ENCODE data around the gene RNF152. TPM values are rescaled to one million over a fixed set of nuclear protein-coding genes. Genes with fewer than 3 reads are reported as not detected.

The RNF152 gene
- total and polyA plus RNA-seq, 3 experiments from 2014 or later, result 0.13 to 0.38 TPM; not detected in 1

DNA sequence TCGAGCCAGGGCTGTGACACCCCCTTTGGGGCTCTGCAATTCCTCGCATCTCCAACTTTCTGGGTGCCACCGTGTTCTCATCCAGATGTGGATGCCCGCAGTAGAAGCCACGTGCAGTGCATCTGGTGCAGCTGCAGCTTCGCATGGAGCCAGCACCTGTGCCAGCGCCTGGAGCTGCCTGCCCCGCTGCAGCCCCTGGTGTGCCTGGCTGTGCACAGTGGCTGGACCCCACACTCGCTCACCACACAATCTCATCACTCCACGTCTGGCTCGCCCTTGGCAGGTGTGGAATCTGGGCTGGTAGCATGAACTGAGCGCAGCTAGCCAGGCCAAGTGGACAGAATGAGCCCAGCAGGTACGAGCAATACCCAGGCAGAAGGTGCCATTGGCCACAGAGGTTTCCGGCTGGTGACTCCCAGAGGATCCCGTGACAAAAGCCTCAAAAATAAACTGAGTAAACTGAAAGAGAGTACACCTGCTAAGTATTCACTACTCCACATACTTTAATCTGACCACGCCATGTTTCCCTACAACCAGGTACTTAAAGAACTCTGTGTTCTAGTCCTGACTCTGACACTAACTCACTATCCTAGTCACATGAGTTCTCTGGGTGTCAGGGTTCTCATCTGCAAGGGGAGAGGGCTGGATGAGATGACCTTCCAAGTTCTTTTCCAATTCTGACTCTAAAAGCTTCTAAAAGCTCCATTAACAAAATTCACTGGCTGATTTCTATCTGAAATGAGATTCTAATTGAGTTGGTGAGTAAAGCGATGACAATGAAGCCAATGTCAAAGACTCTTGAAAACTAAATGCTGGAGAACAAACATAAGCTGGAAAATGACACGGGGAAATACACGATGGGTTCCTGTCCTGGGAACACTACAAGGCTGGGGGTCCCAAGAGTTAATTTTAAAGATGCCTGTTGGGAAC, 37.1 kb downstream of the RNF152 start:
- no peaks in the 10 kb centered on the region for H3K36me3 Mint-ChIP-seq
- Histone ChIP-seq H3K9me3 (ENCODE audit: low read length) (no peaks in the 10 kb centered on the region), H3K27me3 (ENCODE audit: insufficient read depth, low read length, poor library complexity, severe bottlenecking) (no peaks in the 10 kb centered on the region), H3K27ac (ENCODE audit: low read depth, low read length) (no peak overlapping the region), H3K4me1 (ENCODE audit: insufficient read depth, low read length) (no peaks in the 10 kb centered on the region), H3K36me3 (ENCODE audit: insufficient read depth, low read length) (no peaks in the 10 kb centered on the region), H3K4me3 (ENCODE audit: low read length) (no peak overlapping the region)
- peaks cover 6 to 7% of the 10 kb centered on the region in 2 donors for H3K27me3 Mint-ChIP-seq
- no peak overlapping the region for H3K4me3 Mint-ChIP-seq
- POLR2A ChIA-PET, result no interaction called here
- no peak for DNase-seq
- no peaks in the 10 kb centered on the region for H3K9me3 Mint-ChIP-seq
- CTCF ChIA-PET, result no interaction called here
- H3K27ac Mint-ChIP-seq, result no peak overlapping the region
- H3K4me1 Mint-ChIP-seq, result no peaks in the 10 kb centered on the region

GRCh38 chr18:61854578-61855448, 38.0 kb downstream of the RNF152 start:
- Histone ChIP-seq H3K4me3 (ENCODE audit: low read length) (no peak overlapping the region), H3K27ac (ENCODE audit: low read depth, low read length) (no peak overlapping the region), H3K9me3 (ENCODE audit: low read length) (no peaks in the 10 kb centered on the region), H3K36me3 (ENCODE audit: insufficient read depth, low read length) (no peaks in the 10 kb centered on the region), H3K27me3 (ENCODE audit: insufficient read depth, low read length, poor library complexity, severe bottlenecking) (no peaks in the 10 kb centered on the region), H3K4me1 (ENCODE audit: insufficient read depth, low read length) (no peaks in the 10 kb centered on the region)
- H3K4me1 Mint-ChIP-seq, result no peaks in the 10 kb centered on the region
- peaks cover 4 to 7% of the 10 kb centered on the region in 2 donors for H3K27me3 Mint-ChIP-seq
- ChIA-PET CTCF (no interaction called here), POLR2A (no interaction called here)
- H3K4me3 Mint-ChIP-seq, result no peak overlapping the region
- no peak for DNase-seq
- no peaks in the 10 kb centered on the region for H3K9me3 Mint-ChIP-seq
- no peaks in the 10 kb centered on the region for H3K36me3 Mint-ChIP-seq
- H3K27ac Mint-ChIP-seq, result no peak overlapping the region

GRCh38 chr18:61853855-61854254, 39.0 kb downstream of the RNF152 start:
- no peak overlapping the region for H3K4me3 Mint-ChIP-seq
- H3K27me3 Mint-ChIP-seq, result peaks cover 4 to 7% of the 10 kb centered on the region in 2 donors
- H3K27ac Mint-ChIP-seq, result no peak overlapping the region
- Histone ChIP-seq H3K36me3 (ENCODE audit: insufficient read depth, low read length) (no peaks in the 10 kb centered on the region), H3K27me3 (ENCODE audit: insufficient read depth, low read length, poor library complexity, severe bottlenecking) (no peaks in the 10 kb centered on the region), H3K9me3 (ENCODE audit: low read length) (no peaks in the 10 kb centered on the region), H3K27ac (ENCODE audit: low read depth, low read length) (no peak overlapping the region), H3K4me1 (ENCODE audit: insufficient read depth, low read length) (no peaks in the 10 kb centered on the region), H3K4me3 (ENCODE audit: low read length) (no peak overlapping the region)
- H3K4me1 Mint-ChIP-seq, result no peaks in the 10 kb centered on the region
- no peaks in the 10 kb centered on the region for H3K36me3 Mint-ChIP-seq
- ChIA-PET POLR2A (no interaction called here), CTCF (no interaction called here)
- no peak for DNase-seq
- H3K9me3 Mint-ChIP-seq, result no peaks in the 10 kb centered on the region

DNA sequence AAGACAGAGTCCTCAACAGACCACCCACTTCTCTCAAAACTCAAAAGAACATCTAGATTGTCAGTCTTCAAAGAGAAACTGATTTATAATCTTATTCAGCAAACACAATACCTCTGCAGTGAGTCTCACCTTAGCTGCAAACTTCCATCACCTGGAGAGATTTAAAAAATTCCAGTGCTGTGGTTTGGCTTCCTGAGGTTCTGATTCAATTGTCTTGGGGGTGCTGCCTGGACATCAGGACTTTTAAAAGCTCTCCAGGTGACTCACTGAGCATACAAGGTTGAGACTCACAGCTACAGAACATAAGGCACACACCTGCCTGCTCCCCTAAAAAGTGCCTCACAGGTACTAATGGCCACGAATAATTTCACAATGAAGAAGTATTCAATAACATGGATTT, 40.3 kb downstream of the RNF152 start:
- Histone ChIP-seq H3K27ac (ENCODE audit: low read depth, low read length) (no peak overlapping the region), H3K36me3 (ENCODE audit: insufficient read depth, low read length) (no peaks in the 10 kb centered on the region), H3K27me3 (ENCODE audit: insufficient read depth, low read length, poor library complexity, severe bottlenecking) (no peaks in the 10 kb centered on the region), H3K4me1 (ENCODE audit: insufficient read depth, low read length) (no peaks in the 10 kb centered on the region), H3K4me3 (ENCODE audit: low read length) (no peak overlapping the region), H3K9me3 (ENCODE audit: low read length) (no peaks in the 10 kb centered on the region)
- no peaks in the 10 kb centered on the region for H3K9me3 Mint-ChIP-seq
- H3K4me1 Mint-ChIP-seq, result peaks cover 0 to 4% (median 0%) of the 10 kb centered on the region in 3 donors
- H3K36me3 Mint-ChIP-seq, result peaks cover 0 to 3% (median 0%) of the 10 kb centered on the region in 3 donors
- ChIA-PET CTCF (no interaction called here), POLR2A (no interaction called here)
- DNase-seq, result no peak
- no peak overlapping the region for H3K27ac Mint-ChIP-seq
- H3K4me3 Mint-ChIP-seq, result no peak overlapping the region
- peaks cover 3 to 18% of the 10 kb centered on the region in 2 donors for H3K27me3 Mint-ChIP-seq

DNA sequence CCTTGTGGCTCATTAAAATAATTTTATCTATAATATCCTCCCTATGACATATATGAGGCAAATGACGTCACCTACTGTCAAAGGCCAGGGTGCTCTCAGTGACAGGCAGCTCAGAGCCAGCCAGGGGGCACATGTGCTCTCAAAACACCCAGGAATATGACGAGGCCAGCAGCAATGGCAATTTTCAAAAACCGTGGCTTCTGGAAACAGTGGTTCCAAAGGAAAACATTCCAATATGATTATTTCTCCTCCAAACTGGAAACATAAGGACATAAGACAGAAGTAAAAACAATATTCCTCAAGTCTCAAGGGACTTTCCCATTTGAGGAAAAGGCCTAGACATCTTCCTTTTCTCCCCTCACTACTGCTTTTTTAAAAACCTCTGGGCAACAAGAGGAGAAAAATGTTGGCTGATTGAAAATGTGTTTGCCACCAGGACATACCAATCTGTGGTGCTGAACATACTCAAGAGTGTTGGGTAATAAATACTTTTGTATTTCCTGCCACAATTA, 40.8 kb downstream of the RNF152 start:
- H3K27me3 Mint-ChIP-seq, result peaks cover 3 to 20% of the 10 kb centered on the region in 2 donors
- no peak overlapping the region for H3K4me3 Mint-ChIP-seq
- CTCF ChIA-PET, result no interaction called here
- POLR2A ChIA-PET, result no interaction called here
- H3K4me1 ChIP-seq (ENCODE audit: insufficient read depth, low read length), result no peaks in the 10 kb centered on the region
- no peaks in the 10 kb centered on the region for H3K27me3 ChIP-seq (ENCODE audit: insufficient read depth, low read length, poor library complexity, severe bottlenecking)
- no peak for DNase-seq
- no peak overlapping the region for H3K27ac Mint-ChIP-seq
- no peaks in the 10 kb centered on the region for H3K36me3 ChIP-seq (ENCODE audit: insufficient read depth, low read length)
- no peak overlapping the region for H3K27ac ChIP-seq (ENCODE audit: low read depth, low read length)
- H3K9me3 ChIP-seq (ENCODE audit: low read length), result no peaks in the 10 kb centered on the region
- no peaks in the 10 kb centered on the region for H3K9me3 Mint-ChIP-seq
- peaks cover 0 to 4% (median 0%) of the 10 kb centered on the region in 3 donors for H3K4me1 Mint-ChIP-seq
- H3K4me3 ChIP-seq (ENCODE audit: low read length), result no peak overlapping the region
- H3K36me3 Mint-ChIP-seq, result peaks cover 0 to 3% (median 0%) of the 10 kb centered on the region in 3 donors

DNA sequence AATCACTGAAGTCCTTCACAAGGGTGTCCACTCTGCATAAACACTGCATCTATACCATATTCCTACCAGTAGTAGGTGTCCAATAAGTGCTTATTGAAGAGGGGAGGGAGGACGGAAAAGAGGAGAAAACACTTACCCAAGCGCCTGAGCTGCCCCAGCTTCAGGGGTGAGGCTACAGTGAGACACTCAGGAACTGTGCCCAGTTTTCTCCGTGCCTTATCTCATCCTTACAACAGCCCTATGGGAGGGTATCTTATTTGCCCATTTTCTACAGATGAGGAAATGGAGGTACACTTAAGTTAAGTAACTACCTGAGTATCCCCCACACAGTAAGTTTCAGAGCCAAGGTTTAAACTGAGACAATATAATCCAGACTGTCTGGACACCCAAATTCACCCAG, 41.5 kb downstream of the RNF152 start:
- H3K9me3 ChIP-seq (ENCODE audit: low read length), result no peaks in the 10 kb centered on the region
- Mint-ChIP-seq H3K4me3 (no peak overlapping the region), H3K9me3 (no peaks in the 10 kb centered on the region), H3K36me3 (peaks cover 0 to 3% (median 0%) of the 10 kb centered on the region in 3 donors), H3K27me3 (peaks cover 5 to 27% of the 10 kb centered on the region in 2 donors), H3K4me1 (peaks cover 0 to 4% (median 0%) of the 10 kb centered on the region in 3 donors), H3K27ac (no peak overlapping the region)
- POLR2A ChIA-PET, result no interaction called here
- CTCF ChIA-PET, result no interaction called here
- DNase-seq, result no peak
- no peak overlapping the region for H3K27ac ChIP-seq (ENCODE audit: low read depth, low read length)
- no peak overlapping the region for H3K4me3 ChIP-seq (ENCODE audit: low read length)
- no peaks in the 10 kb centered on the region for H3K36me3 ChIP-seq (ENCODE audit: insufficient read depth, low read length)
- H3K27me3 ChIP-seq (ENCODE audit: insufficient read depth, low read length, poor library complexity, severe bottlenecking), result no peaks in the 10 kb centered on the region
- no peaks in the 10 kb centered on the region for H3K4me1 ChIP-seq (ENCODE audit: insufficient read depth, low read length)

DNA sequence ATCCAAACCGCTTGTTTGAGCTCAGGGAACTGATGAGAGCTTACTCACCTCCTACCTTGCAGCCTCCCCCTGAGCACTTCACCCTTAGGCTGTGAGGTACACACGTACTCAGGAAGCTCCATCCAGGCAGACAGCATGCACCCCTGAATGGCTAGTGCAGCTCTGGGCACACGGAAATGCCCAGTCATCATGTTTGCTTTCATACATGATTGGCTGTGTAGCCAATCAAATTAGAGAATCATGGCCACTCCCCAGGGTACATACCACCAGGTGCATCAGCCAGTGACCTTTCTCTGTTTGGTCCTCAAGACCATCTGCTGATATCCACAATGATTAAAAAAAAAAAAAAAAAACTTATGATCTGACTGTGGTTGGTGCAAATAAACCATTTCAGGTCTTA, 42.1 kb downstream of the RNF152 start:
- no peak overlapping the region for H3K27ac ChIP-seq (ENCODE audit: low read depth, low read length)
- no peaks in the 10 kb centered on the region for H3K36me3 ChIP-seq (ENCODE audit: insufficient read depth, low read length)
- Mint-ChIP-seq H3K4me1 (peaks cover 0 to 4% (median 0%) of the 10 kb centered on the region in 3 donors), H3K9me3 (peaks cover 0 to 3% (median 0%) of the 10 kb centered on the region in 5 donors), H3K36me3 (peaks cover 0 to 3% (median 0%) of the 10 kb centered on the region in 3 donors), H3K4me3 (no peak overlapping the region), H3K27me3 (peaks cover 5 to 29% of the 10 kb centered on the region in 2 donors), H3K27ac (no peak overlapping the region)
- H3K27me3 ChIP-seq (ENCODE audit: insufficient read depth, low read length, poor library complexity, severe bottlenecking), result no peaks in the 10 kb centered on the region
- POLR2A ChIA-PET, result no interaction called here
- H3K9me3 ChIP-seq (ENCODE audit: low read length), result no peaks in the 10 kb centered on the region
- H3K4me3 ChIP-seq (ENCODE audit: low read length), result no peak overlapping the region
- H3K4me1 ChIP-seq (ENCODE audit: insufficient read depth, low read length), result no peaks in the 10 kb centered on the region
- CTCF ChIA-PET, result no interaction called here
- no peak for DNase-seq
